K562 (cell line): ENCODE results near the gene ALOX5. TPM values are rescaled to one million over a fixed set of nuclear protein-coding genes. Genes with fewer than 3 reads are reported as not detected.

Experiments used
- BRD9 ChIP-seq: fragments of 450-650 bp; IDR thresholded peaks from 2 replicates; pipeline ENCODE4 v1.6.1; 2018; ENCODE audit warnings: low read depth; ENCODE audit not compliant: partially characterized antibody
- NCOA6 ChIP-seq: fragments of 450-650 bp; IDR thresholded peaks from 2 replicates; pipeline ENCODE4 v1.6.1; 2017; ENCODE audit warnings: mild to moderate bottlenecking
- RBM39 ChIP-seq: fragments of 200-400 bp; formaldehyde crosslinking; optimal IDR thresholded peaks from 2 replicates; pipeline ENCODE3; 2018; ENCODE audit warnings: low read depth, low read length
- ZBTB1 ChIP-seq: sonication (generic); formaldehyde crosslinking; IDR thresholded peaks from 2 replicates; pipeline ENCODE4 v1.8.1; 2023; ENCODE audit warnings: missing genetic modification reagents, low read depth, mild to moderate bottlenecking, borderline replicate concordance
- ZBTB17 ChIP-seq: fragments of 450-650 bp; formaldehyde crosslinking; IDR thresholded peaks from 2 replicates; pipeline ENCODE4 v1.4.0; 2020; ENCODE audit warnings: mild to moderate bottlenecking
- ZSCAN29 ChIP-seq: fragments of 450-650 bp; IDR thresholded peaks from 2 replicates; pipeline ENCODE4 v1.6.1; 2017
- polyA plus RNA-seq, 8 experiments: library from polyadenylated mRNA; depleted of rRNA in 4 of 8; stranded (reverse) in 5 of 8; unstranded in 3 of 8; fragments of >200 nt; fragmentation: Nextera tagmentation in 2 of 8; fragmentation: Illumina TruSeq in 1 of 8; extraction: Ambion mirVana in 2 of 8; extraction: Trizol in 1 of 8; gene quantifications; 2 replicates each; pipeline versions ENCODE4 v1.2.1 to v1.2.3, GENCODE V29; 2011 to 2014; ENCODE audit warnings: inconsistent platforms in 1 of 8, missing spikeins in 1 of 8
- total RNA-seq, 7 experiments: library from RNA; depleted of rRNA in 6 of 7; stranded (reverse); fragments of >200 nt in 6 of 7; fragmentation: Illumina TruSeq in 2 of 7; extraction: Trizol in 2 of 7; gene quantifications; 2 replicates each; pipeline versions ENCODE4 v1.2.1 to v1.2.3, GENCODE V29; 2011 to 2021; ENCODE audit warnings: low replicate concordance in 1 of 7
- TF ChIP-seq, protein P1 (sequence below): fragments of 250-450 bp; sonication (Bioruptor Pico); IDR thresholded peaks from 2 replicates; pipeline ENCODE4 v1.4.0; 2020; ENCODE audit warnings: borderline replicate concordance
- TF ChIP-seq, protein P2 (sequence below): sonication (generic); formaldehyde crosslinking; IDR thresholded peaks from 2 replicates; pipeline ENCODE4 v1.8.1; 2022; ENCODE audit warnings: missing genetic modification reagents
- TF ChIP-seq, protein P3 (sequence below): fragments of 450-650 bp; IDR thresholded peaks from 2 replicates; pipeline ENCODE4 v1.6.1; 2016; ENCODE audit warnings: mild to moderate bottlenecking, moderate library complexity
- TF ChIP-seq, protein P4 (sequence below): sonication (generic); formaldehyde crosslinking; IDR thresholded peaks from 2 replicates; pipeline ENCODE4 v1.4.0; 2020; ENCODE audit warnings: mild to moderate bottlenecking, missing genetic modification reagents

The ALOX5 gene
- total and polyA plus RNA-seq, 9 of the 15 experiments (the other 6 are each of a cell fraction or from before 2014, with no cell fraction given), result 0.10 to 2.4 (median 1.4) TPM

DNA sequence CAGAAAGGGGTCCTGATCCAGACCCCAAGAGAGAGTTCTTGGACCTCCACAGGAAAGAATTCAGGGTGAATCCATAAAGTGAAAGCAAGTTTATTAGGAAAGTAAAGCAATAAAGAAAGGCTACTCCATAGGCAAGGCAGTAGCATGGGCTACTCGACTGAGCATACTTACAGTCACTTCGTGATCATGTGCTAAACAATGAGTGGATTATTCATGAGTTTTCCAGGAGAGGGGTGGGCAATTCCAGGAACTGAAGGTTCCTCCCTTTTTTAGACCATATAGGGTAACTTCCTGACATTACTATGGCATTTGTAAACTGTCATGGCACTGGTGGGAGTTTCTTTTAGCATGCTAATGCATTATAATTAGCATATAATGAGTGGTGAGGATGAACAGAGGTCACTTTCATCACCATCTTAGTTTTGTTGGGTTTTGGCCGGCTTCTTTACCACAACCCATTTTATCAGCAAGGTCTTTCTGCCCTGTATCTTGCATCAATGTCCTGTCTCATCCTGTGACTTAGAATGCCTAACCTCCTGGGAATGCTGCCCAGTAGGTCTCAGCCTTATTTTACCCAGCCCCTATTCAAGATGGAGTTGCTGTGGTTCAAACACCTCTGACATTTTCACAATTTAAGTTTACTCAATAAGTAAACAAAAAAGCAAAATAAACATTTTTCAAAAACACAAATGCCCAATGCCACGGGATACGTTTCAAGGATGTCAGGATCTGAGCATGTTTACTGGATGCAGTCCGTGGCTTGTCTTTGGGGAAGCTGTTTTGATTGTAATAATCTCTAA lies 37.0 kb downstream of the ALOX5 start (continued):
- TF ChIP-seq, protein P1, sequence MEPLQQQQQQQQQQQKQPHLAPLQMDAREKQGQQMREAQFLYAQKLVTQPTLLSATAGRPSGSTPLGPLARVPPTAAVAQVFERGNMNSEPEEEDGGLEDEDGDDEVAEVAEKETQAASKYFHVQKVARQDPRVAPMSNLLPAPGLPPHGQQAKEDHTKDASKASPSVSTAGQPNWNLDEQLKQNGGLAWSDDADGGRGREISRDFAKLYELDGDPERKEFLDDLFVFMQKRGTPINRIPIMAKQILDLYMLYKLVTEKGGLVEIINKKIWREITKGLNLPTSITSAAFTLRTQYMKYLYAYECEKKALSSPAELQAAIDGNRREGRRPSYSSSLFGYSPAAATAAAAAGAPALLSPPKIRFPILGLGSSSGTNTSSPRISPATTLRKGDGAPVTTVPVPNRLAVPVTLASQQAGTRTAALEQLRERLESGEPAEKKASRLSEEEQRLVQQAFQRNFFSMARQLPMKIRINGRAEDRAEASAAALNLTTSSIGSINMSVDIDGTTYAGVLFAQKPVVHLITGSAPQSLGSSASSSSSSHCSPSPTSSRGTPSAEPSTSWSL (CRISPR knock-in tag), result peak; percentile 97; the same call in 1 of the 2 replicates
- TF ChIP-seq NCOA6 (peak; percentile 57; the same call in 1 of the 2 replicates), BRD9 (peak; percentile 26), RBM39 (no peak), ZBTB1 (CRISPR knock-in tag) (no peak), ZSCAN29 (no peak), ZBTB17 (CRISPR knock-in tag) (peak; percentile 97)
- TF ChIP-seq, protein P2, sequence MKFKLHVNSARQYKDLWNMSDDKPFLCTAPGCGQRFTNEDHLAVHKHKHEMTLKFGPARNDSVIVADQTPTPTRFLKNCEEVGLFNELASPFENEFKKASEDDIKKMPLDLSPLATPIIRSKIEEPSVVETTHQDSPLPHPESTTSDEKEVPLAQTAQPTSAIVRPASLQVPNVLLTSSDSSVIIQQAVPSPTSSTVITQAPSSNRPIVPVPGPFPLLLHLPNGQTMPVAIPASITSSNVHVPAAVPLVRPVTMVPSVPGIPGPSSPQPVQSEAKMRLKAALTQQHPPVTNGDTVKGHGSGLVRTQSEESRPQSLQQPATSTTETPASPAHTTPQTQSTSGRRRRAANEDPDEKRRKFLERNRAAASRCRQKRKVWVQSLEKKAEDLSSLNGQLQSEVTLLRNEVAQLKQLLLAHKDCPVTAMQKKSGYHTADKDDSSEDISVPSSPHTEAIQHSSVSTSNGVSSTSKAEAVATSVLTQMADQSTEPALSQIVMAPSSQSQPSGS (CRISPR knock-in tag), result no peak
- TF ChIP-seq, protein P3, sequence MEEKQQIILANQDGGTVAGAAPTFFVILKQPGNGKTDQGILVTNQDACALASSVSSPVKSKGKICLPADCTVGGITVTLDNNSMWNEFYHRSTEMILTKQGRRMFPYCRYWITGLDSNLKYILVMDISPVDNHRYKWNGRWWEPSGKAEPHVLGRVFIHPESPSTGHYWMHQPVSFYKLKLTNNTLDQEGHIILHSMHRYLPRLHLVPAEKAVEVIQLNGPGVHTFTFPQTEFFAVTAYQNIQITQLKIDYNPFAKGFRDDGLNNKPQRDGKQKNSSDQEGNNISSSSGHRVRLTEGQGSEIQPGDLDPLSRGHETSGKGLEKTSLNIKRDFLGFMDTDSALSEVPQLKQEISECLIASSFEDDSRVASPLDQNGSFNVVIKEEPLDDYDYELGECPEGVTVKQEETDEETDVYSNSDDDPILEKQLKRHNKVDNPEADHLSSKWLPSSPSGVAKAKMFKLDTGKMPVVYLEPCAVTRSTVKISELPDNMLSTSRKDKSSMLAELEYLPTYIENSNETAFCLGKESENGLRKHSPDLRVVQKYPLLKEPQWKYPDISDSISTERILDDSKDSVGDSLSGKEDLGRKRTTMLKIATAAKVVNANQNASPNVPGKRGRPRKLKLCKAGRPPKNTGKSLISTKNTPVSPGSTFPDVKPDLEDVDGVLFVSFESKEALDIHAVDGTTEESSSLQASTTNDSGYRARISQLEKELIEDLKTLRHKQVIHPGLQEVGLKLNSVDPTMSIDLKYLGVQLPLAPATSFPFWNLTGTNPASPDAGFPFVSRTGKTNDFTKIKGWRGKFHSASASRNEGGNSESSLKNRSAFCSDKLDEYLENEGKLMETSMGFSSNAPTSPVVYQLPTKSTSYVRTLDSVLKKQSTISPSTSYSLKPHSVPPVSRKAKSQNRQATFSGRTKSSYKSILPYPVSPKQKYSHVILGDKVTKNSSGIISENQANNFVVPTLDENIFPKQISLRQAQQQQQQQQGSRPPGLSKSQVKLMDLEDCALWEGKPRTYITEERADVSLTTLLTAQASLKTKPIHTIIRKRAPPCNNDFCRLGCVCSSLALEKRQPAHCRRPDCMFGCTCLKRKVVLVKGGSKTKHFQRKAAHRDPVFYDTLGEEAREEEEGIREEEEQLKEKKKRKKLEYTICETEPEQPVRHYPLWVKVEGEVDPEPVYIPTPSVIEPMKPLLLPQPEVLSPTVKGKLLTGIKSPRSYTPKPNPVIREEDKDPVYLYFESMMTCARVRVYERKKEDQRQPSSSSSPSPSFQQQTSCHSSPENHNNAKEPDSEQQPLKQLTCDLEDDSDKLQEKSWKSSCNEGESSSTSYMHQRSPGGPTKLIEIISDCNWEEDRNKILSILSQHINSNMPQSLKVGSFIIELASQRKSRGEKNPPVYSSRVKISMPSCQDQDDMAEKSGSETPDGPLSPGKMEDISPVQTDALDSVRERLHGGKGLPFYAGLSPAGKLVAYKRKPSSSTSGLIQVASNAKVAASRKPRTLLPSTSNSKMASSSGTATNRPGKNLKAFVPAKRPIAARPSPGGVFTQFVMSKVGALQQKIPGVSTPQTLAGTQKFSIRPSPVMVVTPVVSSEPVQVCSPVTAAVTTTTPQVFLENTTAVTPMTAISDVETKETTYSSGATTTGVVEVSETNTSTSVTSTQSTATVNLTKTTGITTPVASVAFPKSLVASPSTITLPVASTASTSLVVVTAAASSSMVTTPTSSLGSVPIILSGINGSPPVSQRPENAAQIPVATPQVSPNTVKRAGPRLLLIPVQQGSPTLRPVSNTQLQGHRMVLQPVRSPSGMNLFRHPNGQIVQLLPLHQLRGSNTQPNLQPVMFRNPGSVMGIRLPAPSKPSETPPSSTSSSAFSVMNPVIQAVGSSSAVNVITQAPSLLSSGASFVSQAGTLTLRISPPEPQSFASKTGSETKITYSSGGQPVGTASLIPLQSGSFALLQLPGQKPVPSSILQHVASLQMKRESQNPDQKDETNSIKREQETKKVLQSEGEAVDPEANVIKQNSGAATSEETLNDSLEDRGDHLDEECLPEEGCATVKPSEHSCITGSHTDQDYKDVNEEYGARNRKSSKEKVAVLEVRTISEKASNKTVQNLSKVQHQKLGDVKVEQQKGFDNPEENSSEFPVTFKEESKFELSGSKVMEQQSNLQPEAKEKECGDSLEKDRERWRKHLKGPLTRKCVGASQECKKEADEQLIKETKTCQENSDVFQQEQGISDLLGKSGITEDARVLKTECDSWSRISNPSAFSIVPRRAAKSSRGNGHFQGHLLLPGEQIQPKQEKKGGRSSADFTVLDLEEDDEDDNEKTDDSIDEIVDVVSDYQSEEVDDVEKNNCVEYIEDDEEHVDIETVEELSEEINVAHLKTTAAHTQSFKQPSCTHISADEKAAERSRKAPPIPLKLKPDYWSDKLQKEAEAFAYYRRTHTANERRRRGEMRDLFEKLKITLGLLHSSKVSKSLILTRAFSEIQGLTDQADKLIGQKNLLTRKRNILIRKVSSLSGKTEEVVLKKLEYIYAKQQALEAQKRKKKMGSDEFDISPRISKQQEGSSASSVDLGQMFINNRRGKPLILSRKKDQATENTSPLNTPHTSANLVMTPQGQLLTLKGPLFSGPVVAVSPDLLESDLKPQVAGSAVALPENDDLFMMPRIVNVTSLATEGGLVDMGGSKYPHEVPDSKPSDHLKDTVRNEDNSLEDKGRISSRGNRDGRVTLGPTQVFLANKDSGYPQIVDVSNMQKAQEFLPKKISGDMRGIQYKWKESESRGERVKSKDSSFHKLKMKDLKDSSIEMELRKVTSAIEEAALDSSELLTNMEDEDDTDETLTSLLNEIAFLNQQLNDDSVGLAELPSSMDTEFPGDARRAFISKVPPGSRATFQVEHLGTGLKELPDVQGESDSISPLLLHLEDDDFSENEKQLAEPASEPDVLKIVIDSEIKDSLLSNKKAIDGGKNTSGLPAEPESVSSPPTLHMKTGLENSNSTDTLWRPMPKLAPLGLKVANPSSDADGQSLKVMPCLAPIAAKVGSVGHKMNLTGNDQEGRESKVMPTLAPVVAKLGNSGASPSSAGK, result peak; percentile 69
- TF ChIP-seq, protein P4, sequence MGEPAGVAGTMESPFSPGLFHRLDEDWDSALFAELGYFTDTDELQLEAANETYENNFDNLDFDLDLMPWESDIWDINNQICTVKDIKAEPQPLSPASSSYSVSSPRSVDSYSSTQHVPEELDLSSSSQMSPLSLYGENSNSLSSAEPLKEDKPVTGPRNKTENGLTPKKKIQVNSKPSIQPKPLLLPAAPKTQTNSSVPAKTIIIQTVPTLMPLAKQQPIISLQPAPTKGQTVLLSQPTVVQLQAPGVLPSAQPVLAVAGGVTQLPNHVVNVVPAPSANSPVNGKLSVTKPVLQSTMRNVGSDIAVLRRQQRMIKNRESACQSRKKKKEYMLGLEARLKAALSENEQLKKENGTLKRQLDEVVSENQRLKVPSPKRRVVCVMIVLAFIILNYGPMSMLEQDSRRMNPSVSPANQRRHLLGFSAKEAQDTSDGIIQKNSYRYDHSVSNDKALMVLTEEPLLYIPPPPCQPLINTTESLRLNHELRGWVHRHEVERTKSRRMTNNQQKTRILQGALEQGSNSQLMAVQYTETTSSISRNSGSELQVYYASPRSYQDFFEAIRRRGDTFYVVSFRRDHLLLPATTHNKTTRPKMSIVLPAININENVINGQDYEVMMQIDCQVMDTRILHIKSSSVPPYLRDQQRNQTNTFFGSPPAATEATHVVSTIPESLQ (CRISPR knock-in tag), result no peak
